H9 (cell line): ENCODE data around the gene TMCO4. TPM values are rescaled to one million over a fixed set of nuclear protein-coding genes. Genes with fewer than 3 reads are reported as not detected.

Source experiments
- DNase-seq: peaks from one replicate; pipeline ENCODE4 v3.0.0-alpha.2; 2017
- H2AFZ ChIP-seq: one replicate; pipeline ENCODE4 v1.6.1; 2013; ENCODE audit warnings: mild to moderate bottlenecking, low read length, control low read depth, moderate library complexity
- H2AK5ac ChIP-seq: 2 replicates; pipeline ENCODE4 v1.6.1; 2013; ENCODE audit warnings: low read length, control low read depth, mixed read lengths; ENCODE audit not compliant: insufficient read length
- H2BK120ac ChIP-seq: one replicate; pipeline ENCODE4 v1.6.1; 2013; ENCODE audit warnings: low read depth, mild to moderate bottlenecking, low read length, control low read depth, inconsistent platforms; ENCODE audit not compliant: poor library complexity, severe bottlenecking
- H2BK12ac ChIP-seq: 2 replicates; pipeline ENCODE4 v1.6.1; 2013; ENCODE audit warnings: low read length, control low read depth, mixed read lengths, low read depth; ENCODE audit not compliant: insufficient read length
- H2BK15ac ChIP-seq: 2 replicates; pipeline ENCODE4 v1.6.1; 2013; ENCODE audit warnings: low read depth, low read length, control low read depth
- H2BK20ac ChIP-seq: one replicate; pipeline ENCODE4 v1.6.1; 2013; ENCODE audit warnings: low read depth, mild to moderate bottlenecking, low read length, control low read depth, inconsistent platforms; ENCODE audit not compliant: poor library complexity, severe bottlenecking
- H2BK5ac ChIP-seq: 2 replicates; pipeline ENCODE4 v1.6.1; 2013; ENCODE audit warnings: low read length, control low read depth, mixed read lengths; ENCODE audit not compliant: insufficient read length
- H3K14ac ChIP-seq: 2 replicates; pipeline ENCODE4 v1.6.1; 2013; ENCODE audit warnings: low read length, control low read depth; ENCODE audit not compliant: insufficient read depth
- H3K18ac ChIP-seq: 2 replicates; pipeline ENCODE4 v1.6.1; 2013; ENCODE audit warnings: low read depth, mild to moderate bottlenecking, mixed read lengths, low read length, control low read depth; ENCODE audit not compliant: insufficient read length
- H3K23ac ChIP-seq: 2 replicates; pipeline ENCODE4 v1.6.1; 2013; ENCODE audit warnings: low read length, control low read depth, mixed read lengths, low read depth; ENCODE audit not compliant: insufficient read length
- H3K23me2 ChIP-seq: 2 replicates; pipeline ENCODE4 v1.6.1; 2013; ENCODE audit warnings: low read depth, mild to moderate bottlenecking, mixed read lengths, low read length, control low read depth; ENCODE audit not compliant: insufficient read length, poor library complexity, severe bottlenecking
- H3K27ac ChIP-seq: 2 replicates; pipeline ENCODE4 v1.5.1; 2013; ENCODE audit warnings: low read length, control low read depth, mixed read lengths, low read depth; ENCODE audit not compliant: insufficient read length
- H3K27me3 ChIP-seq: 2 replicates; pipeline ENCODE4 v1.6.1; 2013; ENCODE audit warnings: low read length, control low read depth, inconsistent platforms; ENCODE audit not compliant: insufficient read depth
- H3K4ac ChIP-seq: 2 replicates; pipeline ENCODE4 v1.6.1; 2013; ENCODE audit warnings: low read depth, mild to moderate bottlenecking, control low read depth, inconsistent platforms, low read length, moderate library complexity
- H3K4me1 ChIP-seq: 2 replicates; pipeline ENCODE4 v1.6.1; 2013; ENCODE audit warnings: low read length, control low read depth, inconsistent platforms; ENCODE audit not compliant: insufficient read depth
- H3K4me2 ChIP-seq: 2 replicates; pipeline ENCODE4 v1.6.1; 2013; ENCODE audit warnings: low read length, control low read depth, mixed read lengths; ENCODE audit not compliant: insufficient read length, insufficient read depth
- H3K56ac ChIP-seq: 2 replicates; pipeline ENCODE4 v1.6.1; 2013; ENCODE audit warnings: low read depth, mild to moderate bottlenecking, mixed read lengths, low read length, control low read depth; ENCODE audit not compliant: insufficient read length
- H3K79me1 ChIP-seq: 2 replicates; pipeline ENCODE4 v1.6.1; 2013; ENCODE audit warnings: low read depth, mild to moderate bottlenecking, moderate library complexity, low read length, control low read depth, inconsistent platforms; ENCODE audit not compliant: insufficient read depth, poor library complexity, severe bottlenecking
- H3K79me2 ChIP-seq: 2 replicates; pipeline ENCODE4 v1.6.1; 2013; ENCODE audit warnings: low read length, control low read depth, inconsistent platforms; ENCODE audit not compliant: insufficient read depth
- H3K9ac ChIP-seq: 2 replicates; pipeline ENCODE4 v1.6.1; 2013; ENCODE audit warnings: low read length, control low read depth, mixed read lengths; ENCODE audit not compliant: insufficient read length; ENCODE audit errors: extremely low read depth
- H3K9me3 ChIP-seq: one replicate; pipeline ENCODE4 v1.6.1; 2013; ENCODE audit warnings: low read depth, low read length, inconsistent platforms; ENCODE audit not compliant: control insufficient read depth
- H3T11ph ChIP-seq: one replicate; pipeline ENCODE4 v1.6.1; 2013; ENCODE audit warnings: mild to moderate bottlenecking, low read length, control low read depth, inconsistent platforms
- H4K20me1 ChIP-seq: one replicate; pipeline ENCODE4 v1.6.1; 2013; ENCODE audit not compliant: control insufficient read depth, insufficient read length, insufficient read depth
- H4K5ac ChIP-seq: 2 replicates; pipeline ENCODE4 v1.6.1; 2013; ENCODE audit warnings: low read depth, mild to moderate bottlenecking, mixed read lengths, low read length, control low read depth; ENCODE audit not compliant: insufficient read length
- H4K8ac ChIP-seq: replicated peaks from 2 replicates; pipeline ENCODE4 v1.6.1; 2013; ENCODE audit warnings: low read length, control low read depth, mixed read lengths, low read depth; ENCODE audit not compliant: insufficient read length
- H4K91ac ChIP-seq: 2 replicates; pipeline ENCODE4 v1.6.1; 2013; ENCODE audit warnings: low read depth, mild to moderate bottlenecking, moderate library complexity, mixed read lengths, low read length, control low read depth; ENCODE audit not compliant: insufficient read length
- H3K27ac Mint-ChIP-seq, 3 experiments: 2 replicates in 2 of 3; 3 replicates in 1 of 3; pipeline ENCODE4 v1.8.0; 2020 to 2021; ENCODE audit warnings: mixed read lengths in 3 of 3, mild to moderate bottlenecking in 1 of 3, moderate library complexity in 1 of 3
- H3K27me3 Mint-ChIP-seq: 2 replicates; pipeline ENCODE4 v1.8.0; 2021; ENCODE audit warnings: low read depth, mild to moderate bottlenecking, moderate library complexity, mixed read lengths
- H3K36me3 Mint-ChIP-seq, 3 experiments: 2 replicates in 2 of 3; 3 replicates in 1 of 3; pipeline ENCODE4 v1.8.0; 2020 to 2021; ENCODE audit warnings: low read depth in 3 of 3, mixed read lengths in 3 of 3; ENCODE audit not compliant: insufficient read depth in 1 of 3
- H3K4me1 Mint-ChIP-seq, 2 experiments: 2 replicates each; pipeline ENCODE4 v1.8.0; 2020; ENCODE audit warnings: mixed read lengths in 2 of 2
- H3K4me3 Mint-ChIP-seq, 2 experiments: 2 replicates in 1 of 2; 3 replicates in 1 of 2; pipeline ENCODE4 v1.8.0; 2020 to 2021; ENCODE audit warnings: mild to moderate bottlenecking in 2 of 2, mixed read lengths in 2 of 2, moderate library complexity in 1 of 2
- H3K9me3 Mint-ChIP-seq, 2 experiments: 2 replicates in 1 of 2; 3 replicates in 1 of 2; pipeline ENCODE4 v1.8.0; 2020; ENCODE audit warnings: mild to moderate bottlenecking in 2 of 2, mixed read lengths in 2 of 2, moderate library complexity in 1 of 2
- WGBS: extraction: QIAGEN DNeasy Blood & Tissue Kit; methylation state at CpG from one replicate; pipeline ENCODE4 v1.1.7; 2013; ENCODE audit warnings: missing lambda C conversion rate, low lambda C conversion rate, mixed read lengths; ENCODE audit not compliant: insufficient read length; ENCODE audit errors: extremely low coverage; 5-methylcytosine and 5-hydroxymethylcytosine counted together
- total RNA-seq: library from RNA; stranded (reverse); gene quantifications from 2 replicates; pipeline ENCODE4 v1.2.1, GENCODE V29; 2021
- TF ChIP-seq, protein P1 (sequence below): fragments of 200-600 bp; sonication (generic); conservative IDR thresholded peaks from 3 replicates; pipeline ENCODE4 v1.8.0; 2021; ENCODE audit warnings: antibody characterized with exemption, mild to moderate bottlenecking

TMCO4 gene
- total RNA-seq, 1 experiment from 2014 or later, result 4.0 TPM

GRCh38 chr1:19738076-19738475 is 61.6 kb downstream of the TMCO4 start:
- Histone ChIP-seq H2BK15ac (no peak overlapping the region), H3K23me2 (no peaks in the 10 kb centered on the region), H3K9me3 (no peaks in the 10 kb centered on the region), H2BK20ac (no peak overlapping the region), H3T11ph (no peak overlapping the region), H2BK5ac (no peak overlapping the region), H4K8ac (no peak overlapping the region), H3K4ac (no peak overlapping the region), H4K5ac (no peak overlapping the region), H4K20me1 (no peaks in the 10 kb centered on the region), H2AK5ac (no peak overlapping the region), H2AFZ (no peak overlapping the region), H3K9ac (no peak overlapping the region), H3K4me2 (no peak overlapping the region), H3K18ac (no peak overlapping the region), H4K91ac (no peak overlapping the region), H3K27ac (no peak overlapping the region), H3K79me2 (no peaks in the 10 kb centered on the region), H3K56ac (no peak overlapping the region), H3K23ac (no peak overlapping the region), H3K14ac (no peak overlapping the region), H3K79me1 (no peaks in the 10 kb centered on the region), H2BK120ac (no peak overlapping the region), H3K4me1 (no peaks in the 10 kb centered on the region), H2BK12ac (no peak overlapping the region), H3K27me3 (no peaks in the 10 kb centered on the region; the same call in 1 of the 2 replicates)
- no CpG with 5 or more reads among the region's 5 CpGs for WGBS
- Mint-ChIP-seq H3K9me3 (peaks cover 0 to 3% of the 10 kb centered on the region in 2 experiments; a peak in 3 of 5 replicates), H3K4me3 (no peak overlapping the region), H3K36me3 (no peaks in the 10 kb centered on the region), H3K27ac (no peak overlapping the region; a peak in 1 of 7 replicates), H3K4me1 (no peaks in the 10 kb centered on the region), H3K27me3 (peaks cover 14% of the 10 kb centered on the region)
- no peak for DNase-seq
- TF ChIP-seq, protein P1, sequence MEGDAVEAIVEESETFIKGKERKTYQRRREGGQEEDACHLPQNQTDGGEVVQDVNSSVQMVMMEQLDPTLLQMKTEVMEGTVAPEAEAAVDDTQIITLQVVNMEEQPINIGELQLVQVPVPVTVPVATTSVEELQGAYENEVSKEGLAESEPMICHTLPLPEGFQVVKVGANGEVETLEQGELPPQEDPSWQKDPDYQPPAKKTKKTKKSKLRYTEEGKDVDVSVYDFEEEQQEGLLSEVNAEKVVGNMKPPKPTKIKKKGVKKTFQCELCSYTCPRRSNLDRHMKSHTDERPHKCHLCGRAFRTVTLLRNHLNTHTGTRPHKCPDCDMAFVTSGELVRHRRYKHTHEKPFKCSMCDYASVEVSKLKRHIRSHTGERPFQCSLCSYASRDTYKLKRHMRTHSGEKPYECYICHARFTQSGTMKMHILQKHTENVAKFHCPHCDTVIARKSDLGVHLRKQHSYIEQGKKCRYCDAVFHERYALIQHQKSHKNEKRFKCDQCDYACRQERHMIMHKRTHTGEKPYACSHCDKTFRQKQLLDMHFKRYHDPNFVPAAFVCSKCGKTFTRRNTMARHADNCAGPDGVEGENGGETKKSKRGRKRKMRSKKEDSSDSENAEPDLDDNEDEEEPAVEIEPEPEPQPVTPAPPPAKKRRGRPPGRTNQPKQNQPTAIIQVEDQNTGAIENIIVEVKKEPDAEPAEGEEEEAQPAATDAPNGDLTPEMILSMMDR, result no peak
